ENCODE data around the gene LDB2. TPM values are rescaled to one million over a fixed set of nuclear protein-coding genes. Genes with fewer than 3 reads are reported as not detected.

Gene LDB2
- total and polyA plus RNA-seq, 3 experiments from 2014 or later = not detected

- DNase-seq = no peak
- POLR2A ChIA-PET = no interaction called here
- no peak overlapping the region for H3K4me3 ChIP-seq (ENCODE audit: low read length)
- H3K27me3 Mint-ChIP-seq = peaks cover 0 to 3% of the 10 kb centered on the region in 2 donors
- CTCF ChIA-PET = no interaction called here
- H3K9me3 Mint-ChIP-seq = peaks cover 4 to 17% (median 10%) of the 10 kb centered on the region in 5 donors
- H3K4me1 Mint-ChIP-seq = no peaks in the 10 kb centered on the region
- no peak overlapping the region for H3K4me3 Mint-ChIP-seq
- H3K36me3 Mint-ChIP-seq = peaks cover 0 to 5% (median 0%) of the 10 kb centered on the region in 3 donors
- no peaks in the 10 kb centered on the region for H3K4me1 ChIP-seq (ENCODE audit: insufficient read depth, low read length)
- no peak overlapping the region for H3K27ac Mint-ChIP-seq
- no peaks in the 10 kb centered on the region for H3K36me3 ChIP-seq (ENCODE audit: insufficient read depth, low read length)
- H3K9me3 ChIP-seq (ENCODE audit: low read length) = no peaks in the 10 kb centered on the region
- H3K27me3 ChIP-seq (ENCODE audit: insufficient read depth, low read length, poor library complexity, severe bottlenecking) = no peaks in the 10 kb centered on the region
- H3K27ac ChIP-seq (ENCODE audit: low read depth, low read length) = no peak overlapping the region
Measured at GRCh38 chr4:16505267-16505666, 393.2 kb downstream of the LDB2 start.

DNA sequence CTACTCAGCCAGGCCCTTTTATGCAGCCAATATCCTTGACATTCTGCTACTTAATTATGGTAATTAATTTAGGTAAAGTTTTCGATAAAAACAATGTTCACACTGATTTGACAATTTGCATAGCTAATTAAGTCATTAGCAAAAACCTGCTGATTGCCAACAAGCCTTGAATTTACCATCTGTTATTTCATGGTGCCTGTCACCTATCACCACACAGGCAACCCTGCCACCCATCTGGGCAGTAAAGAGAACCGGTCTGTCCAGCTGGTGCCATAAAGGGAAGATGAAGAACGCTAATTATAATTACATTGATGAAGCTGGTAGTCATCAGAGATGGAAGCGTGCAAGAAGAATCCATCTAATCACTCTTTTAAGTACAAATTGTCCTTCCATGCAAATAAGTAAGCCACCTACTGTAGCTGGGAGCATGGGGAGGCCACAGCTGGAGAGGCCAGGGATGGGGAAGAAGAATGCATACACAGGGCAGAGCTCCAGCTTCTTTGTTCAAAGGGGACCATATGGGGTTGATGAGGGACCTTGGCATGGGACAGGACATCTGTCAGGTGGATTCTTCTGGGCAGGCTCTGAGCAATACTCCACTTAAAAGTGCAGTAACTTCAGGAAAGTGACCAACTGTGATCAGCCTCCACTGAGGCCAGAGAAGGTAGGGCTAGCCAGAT is 394.9 kb downstream of the LDB2 start:
- peaks cover 0 to 3% of the 10 kb centered on the region in 2 donors for H3K27me3 Mint-ChIP-seq
- Histone ChIP-seq H3K9me3 (ENCODE audit: low read length) (no peaks in the 10 kb centered on the region), H3K4me1 (ENCODE audit: insufficient read depth, low read length) (no peaks in the 10 kb centered on the region), H3K36me3 (ENCODE audit: insufficient read depth, low read length) (no peaks in the 10 kb centered on the region), H3K27me3 (ENCODE audit: insufficient read depth, low read length, poor library complexity, severe bottlenecking) (no peaks in the 10 kb centered on the region), H3K27ac (ENCODE audit: low read depth, low read length) (no peak overlapping the region), H3K4me3 (ENCODE audit: low read length) (no peak overlapping the region)
- H3K9me3 Mint-ChIP-seq = peaks cover 3 to 12% (median 7%) of the 10 kb centered on the region in 5 donors
- no peak overlapping the region for H3K27ac Mint-ChIP-seq
- no peak overlapping the region for H3K4me3 Mint-ChIP-seq
- ChIA-PET POLR2A (no interaction called here), CTCF (no interaction called here)
- peaks cover 0 to 5% (median 0%) of the 10 kb centered on the region in 3 donors for H3K36me3 Mint-ChIP-seq
- no peak for DNase-seq
- H3K4me1 Mint-ChIP-seq = no peaks in the 10 kb centered on the region

- CTCF ChIA-PET = no interaction called here
Measured at GRCh38 chr4:16498978-16499377, 399.5 kb downstream of the LDB2 start.

DNA sequence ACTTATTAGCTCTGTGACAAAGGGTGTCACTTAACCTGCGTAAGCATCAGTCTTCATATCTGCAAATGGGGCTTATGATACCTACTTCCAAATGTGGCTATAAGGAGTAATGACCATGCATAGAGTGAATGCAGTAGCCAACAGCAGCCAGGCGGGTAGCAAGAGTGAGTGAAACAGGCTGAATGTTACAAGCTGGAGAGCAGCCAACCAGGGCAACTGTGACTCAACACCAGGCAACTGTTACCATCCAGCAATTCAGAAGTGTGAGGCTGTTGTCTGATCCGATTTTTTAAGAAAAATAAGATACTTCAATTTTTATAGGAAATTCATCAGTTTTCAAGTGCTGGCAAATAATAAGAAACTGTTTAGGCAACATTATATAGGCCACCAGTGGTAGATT is 401.9 kb downstream of the LDB2 start:
- no peaks in the 10 kb centered on the region for H3K36me3 Mint-ChIP-seq
- Histone ChIP-seq H3K4me1 (ENCODE audit: insufficient read depth, low read length) (no peaks in the 10 kb centered on the region), H3K27ac (ENCODE audit: low read depth, low read length) (no peak overlapping the region), H3K27me3 (ENCODE audit: insufficient read depth, low read length, poor library complexity, severe bottlenecking) (no peaks in the 10 kb centered on the region), H3K4me3 (ENCODE audit: low read length) (no peak overlapping the region), H3K36me3 (ENCODE audit: insufficient read depth, low read length) (no peaks in the 10 kb centered on the region), H3K9me3 (ENCODE audit: low read length) (no peaks in the 10 kb centered on the region)
- H3K4me3 Mint-ChIP-seq = no peak overlapping the region
- peaks cover 0 to 4% (median 0%) of the 10 kb centered on the region in 5 donors for H3K9me3 Mint-ChIP-seq
- POLR2A ChIA-PET = no interaction called here
- no peak overlapping the region for H3K27ac Mint-ChIP-seq
- no peaks in the 10 kb centered on the region for H3K27me3 Mint-ChIP-seq
- no peaks in the 10 kb centered on the region for H3K4me1 Mint-ChIP-seq
- CTCF ChIA-PET = no interaction called here
- DNase-seq = no peak

More at GRCh38 chr4:16498978-16499377, 399.5 kb downstream of the LDB2 start:
- Histone ChIP-seq H3K27ac (ENCODE audit: low read depth, low read length) (no peak overlapping the region), H3K9me3 (ENCODE audit: low read length) (no peaks in the 10 kb centered on the region), H3K36me3 (ENCODE audit: insufficient read depth, low read length) (no peaks in the 10 kb centered on the region), H3K4me1 (ENCODE audit: insufficient read depth, low read length) (no peaks in the 10 kb centered on the region), H3K4me3 (ENCODE audit: low read length) (no peak overlapping the region), H3K27me3 (ENCODE audit: insufficient read depth, low read length, poor library complexity, severe bottlenecking) (no peaks in the 10 kb centered on the region)
- POLR2A ChIA-PET = no interaction called here
- Mint-ChIP-seq H3K9me3 (peaks cover 0 to 6% (median 0%) of the 10 kb centered on the region in 5 donors), H3K27me3 (peaks cover 0 to 1% of the 10 kb centered on the region in 2 donors), H3K4me1 (no peaks in the 10 kb centered on the region), H3K4me3 (no peak overlapping the region), H3K27ac (no peak overlapping the region), H3K36me3 (no peaks in the 10 kb centered on the region)
- no peak for DNase-seq

DNA sequence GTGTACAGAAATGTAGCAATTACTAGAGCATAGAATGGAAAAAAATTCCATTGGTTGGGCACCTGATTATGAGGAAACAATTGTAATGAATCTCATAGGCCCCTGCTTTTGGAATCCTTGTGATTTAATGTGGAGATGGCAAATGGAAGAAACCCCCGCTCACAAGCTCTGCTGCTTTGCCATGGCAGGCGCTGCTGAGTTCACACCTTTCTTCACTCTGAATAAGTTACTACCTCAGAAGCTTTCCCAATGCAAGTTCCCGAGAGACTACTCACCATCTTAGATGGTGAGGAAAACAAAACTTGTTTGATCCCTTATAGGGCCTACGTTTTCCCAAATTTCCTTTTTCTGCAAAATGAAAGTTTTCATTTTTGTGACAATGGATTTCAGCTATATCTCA is 405.6 kb downstream of the LDB2 start:
- Mint-ChIP-seq H3K4me1 (no peaks in the 10 kb centered on the region), H3K9me3 (peaks cover 0 to under 1% (median 0%) of the 10 kb centered on the region in 5 donors)
- POLR2A ChIA-PET = no interaction called here

DNA sequence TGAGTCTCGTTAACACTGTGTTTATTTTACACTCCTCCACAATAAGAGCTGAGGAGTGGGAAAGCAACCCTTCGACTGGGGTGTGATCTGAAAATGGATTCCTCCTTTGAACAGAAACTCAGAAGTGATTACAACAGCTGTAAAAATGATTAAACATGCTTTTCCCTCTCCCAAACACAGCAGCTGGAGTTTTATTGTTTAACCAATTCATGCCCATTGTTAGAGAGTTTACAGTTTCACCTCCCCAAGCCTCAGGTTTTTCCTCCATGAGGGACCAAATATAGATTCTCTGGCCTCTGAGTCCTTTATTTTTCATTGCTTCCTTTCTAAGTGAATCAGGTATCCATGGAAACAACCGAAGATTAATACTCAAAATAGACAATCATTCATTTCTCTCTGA is 409.2 kb downstream of the LDB2 start:
- no peak overlapping the region for H3K4me3 ChIP-seq (ENCODE audit: low read length)

More for the DNA sequence above, 405.6 kb downstream of the LDB2 start:
- Mint-ChIP-seq H3K36me3 (no peaks in the 10 kb centered on the region), H3K27me3 (peaks cover 0 to 1% of the 10 kb centered on the region in 2 donors), H3K4me3 (no peak overlapping the region), H3K27ac (no peak overlapping the region)
- CTCF ChIA-PET = no interaction called here
- Histone ChIP-seq H3K27me3 (ENCODE audit: insufficient read depth, low read length, poor library complexity, severe bottlenecking) (no peaks in the 10 kb centered on the region), H3K9me3 (ENCODE audit: low read length) (no peaks in the 10 kb centered on the region), H3K27ac (ENCODE audit: low read depth, low read length) (no peak overlapping the region), H3K4me3 (ENCODE audit: low read length) (no peak overlapping the region), H3K4me1 (ENCODE audit: insufficient read depth, low read length) (no peaks in the 10 kb centered on the region), H3K36me3 (ENCODE audit: insufficient read depth, low read length) (no peaks in the 10 kb centered on the region)
- no peak for DNase-seq

DNA sequence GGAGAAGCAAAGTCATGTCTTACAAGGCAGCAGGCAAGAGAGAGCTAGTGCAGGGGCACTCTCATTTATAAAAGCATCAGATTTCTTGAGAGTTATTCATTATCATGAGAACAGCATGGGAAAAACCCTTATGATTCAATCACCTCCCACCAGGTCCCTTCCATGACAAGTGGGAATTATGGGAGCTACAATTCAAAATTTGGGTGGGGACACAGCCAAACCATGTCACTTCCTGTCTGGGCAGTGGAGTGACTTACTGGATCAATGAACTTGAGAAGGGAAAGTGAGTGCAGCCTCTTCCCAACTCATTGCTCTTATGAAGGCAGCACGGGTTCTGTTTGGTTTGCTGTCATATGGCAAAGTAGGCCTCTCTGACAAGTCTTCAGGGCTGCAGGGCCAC is 410.4 kb downstream of the LDB2 start:
- POLR2A ChIA-PET = no interaction called here
- CTCF ChIA-PET = no interaction called here
- no peak for DNase-seq
- peaks cover 0 to 5% (median 0%) of the 10 kb centered on the region in 5 donors for H3K9me3 Mint-ChIP-seq
- no peak overlapping the region for H3K4me3 Mint-ChIP-seq
- H3K36me3 Mint-ChIP-seq = no peaks in the 10 kb centered on the region
- Histone ChIP-seq H3K27ac (ENCODE audit: low read depth, low read length) (no peak overlapping the region), H3K27me3 (ENCODE audit: insufficient read depth, low read length, poor library complexity, severe bottlenecking) (no peaks in the 10 kb centered on the region), H3K4me1 (ENCODE audit: insufficient read depth, low read length) (no peaks in the 10 kb centered on the region), H3K36me3 (ENCODE audit: insufficient read depth, low read length) (no peaks in the 10 kb centered on the region), H3K4me3 (ENCODE audit: low read length) (no peak overlapping the region), H3K9me3 (ENCODE audit: low read length) (no peaks in the 10 kb centered on the region)
- H3K4me1 Mint-ChIP-seq = no peaks in the 10 kb centered on the region
- no peak overlapping the region for H3K27ac Mint-ChIP-seq
- peaks cover 0 to 1% of the 10 kb centered on the region in 2 donors for H3K27me3 Mint-ChIP-seq

More for the DNA sequence above, 409.2 kb downstream of the LDB2 start:
- Histone ChIP-seq H3K27me3 (ENCODE audit: insufficient read depth, low read length, poor library complexity, severe bottlenecking) (no peaks in the 10 kb centered on the region), H3K36me3 (ENCODE audit: insufficient read depth, low read length) (no peaks in the 10 kb centered on the region), H3K4me1 (ENCODE audit: insufficient read depth, low read length) (no peaks in the 10 kb centered on the region), H3K27ac (ENCODE audit: low read depth, low read length) (no peak overlapping the region), H3K9me3 (ENCODE audit: low read length) (no peaks in the 10 kb centered on the region)
- Mint-ChIP-seq H3K4me1 (no peaks in the 10 kb centered on the region), H3K4me3 (no peak overlapping the region), H3K36me3 (no peaks in the 10 kb centered on the region), H3K27me3 (peaks cover 0 to 1% of the 10 kb centered on the region in 2 donors), H3K9me3 (peaks cover 0 to 5% (median 0%) of the 10 kb centered on the region in 5 donors), H3K27ac (no peak overlapping the region)
- POLR2A ChIA-PET = no interaction called here
- CTCF ChIA-PET = no interaction called here
- no peak for DNase-seq

DNA sequence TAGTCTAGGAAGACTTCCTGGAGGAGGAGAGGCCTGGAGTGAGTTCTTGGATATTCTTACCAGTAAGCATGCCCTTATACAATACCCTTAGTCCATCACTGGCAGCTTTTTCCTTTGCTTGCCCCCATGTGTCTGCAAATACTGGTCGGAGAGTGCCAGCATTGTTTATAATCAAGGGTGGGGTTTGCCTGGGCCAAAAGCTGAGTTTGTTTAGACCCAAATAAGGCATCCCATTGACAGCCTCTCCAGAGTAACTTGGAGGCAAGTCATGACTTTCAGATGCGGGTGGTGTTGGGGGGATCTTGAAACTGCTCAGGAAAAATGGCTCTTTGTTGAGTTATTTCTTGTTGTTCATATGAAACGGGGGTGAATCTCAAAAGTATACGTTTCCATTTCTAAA is 413.7 kb downstream of the LDB2 start:
- H3K27me3 ChIP-seq (ENCODE audit: insufficient read depth, low read length, poor library complexity, severe bottlenecking) = no peaks in the 10 kb centered on the region
- peaks cover 0 to 2% of the 10 kb centered on the region in 2 donors for H3K27me3 Mint-ChIP-seq
- H3K4me1 ChIP-seq (ENCODE audit: insufficient read depth, low read length) = no peaks in the 10 kb centered on the region
- no peaks in the 10 kb centered on the region for H3K9me3 ChIP-seq (ENCODE audit: low read length)
- H3K4me3 ChIP-seq (ENCODE audit: low read length) = no peak overlapping the region
- CTCF ChIA-PET = no interaction called here
- H3K4me1 Mint-ChIP-seq = no peaks in the 10 kb centered on the region
- H3K36me3 Mint-ChIP-seq = no peaks in the 10 kb centered on the region
- no peak overlapping the region for H3K27ac ChIP-seq (ENCODE audit: low read depth, low read length)
- H3K9me3 Mint-ChIP-seq = peaks cover 0 to 5% (median 0%) of the 10 kb centered on the region in 5 donors
- no peak overlapping the region for H3K27ac Mint-ChIP-seq
- POLR2A ChIA-PET = no interaction called here
- H3K36me3 ChIP-seq (ENCODE audit: insufficient read depth, low read length) = no peaks in the 10 kb centered on the region
- H3K4me3 Mint-ChIP-seq = no peak overlapping the region
- no peak for DNase-seq

Data from CD8-positive, alpha-beta memory T cell (primary cell).